Activated naive CD8-positive, alpha-beta T cell treated with anti-CD3 and anti-CD28 coated beads, Interleukin-2, amount 50 U/mL, for 24 hours (primary cell): Measurements from ENCODE around the gene C19orf81.

Experiments used
- ATAC-seq: fragments of 150-1000 bp; cut with Tn5 transposase; one replicate; pipeline ENCODE4 v1.10.0; 2021
- DNase-seq: peaks from one replicate; pipeline ENCODE4 v3.0.0; 2021
- H3K27ac Mint-ChIP-seq: one replicate; pipeline ENCODE4 v1.8.0; 2021; ENCODE audit warnings: mild to moderate bottlenecking, mixed read lengths
- H3K27me3 Mint-ChIP-seq: one replicate; pipeline ENCODE4 v1.8.0; 2021; ENCODE audit warnings: mixed read lengths
- H3K36me3 Mint-ChIP-seq: one replicate; pipeline ENCODE4 v1.8.0; 2021; ENCODE audit warnings: low read depth, mixed read lengths
- H3K4me1 Mint-ChIP-seq: one replicate; pipeline ENCODE4 v1.8.0; 2021; ENCODE audit warnings: mixed read lengths
- H3K4me3 Mint-ChIP-seq: one replicate; pipeline ENCODE4 v1.8.0; 2021; ENCODE audit warnings: mild to moderate bottlenecking, moderate library complexity, mixed read lengths
- H3K9me3 Mint-ChIP-seq: one replicate; pipeline ENCODE4 v1.8.0; 2021; ENCODE audit warnings: mixed read lengths

C19orf81 gene

DNA sequence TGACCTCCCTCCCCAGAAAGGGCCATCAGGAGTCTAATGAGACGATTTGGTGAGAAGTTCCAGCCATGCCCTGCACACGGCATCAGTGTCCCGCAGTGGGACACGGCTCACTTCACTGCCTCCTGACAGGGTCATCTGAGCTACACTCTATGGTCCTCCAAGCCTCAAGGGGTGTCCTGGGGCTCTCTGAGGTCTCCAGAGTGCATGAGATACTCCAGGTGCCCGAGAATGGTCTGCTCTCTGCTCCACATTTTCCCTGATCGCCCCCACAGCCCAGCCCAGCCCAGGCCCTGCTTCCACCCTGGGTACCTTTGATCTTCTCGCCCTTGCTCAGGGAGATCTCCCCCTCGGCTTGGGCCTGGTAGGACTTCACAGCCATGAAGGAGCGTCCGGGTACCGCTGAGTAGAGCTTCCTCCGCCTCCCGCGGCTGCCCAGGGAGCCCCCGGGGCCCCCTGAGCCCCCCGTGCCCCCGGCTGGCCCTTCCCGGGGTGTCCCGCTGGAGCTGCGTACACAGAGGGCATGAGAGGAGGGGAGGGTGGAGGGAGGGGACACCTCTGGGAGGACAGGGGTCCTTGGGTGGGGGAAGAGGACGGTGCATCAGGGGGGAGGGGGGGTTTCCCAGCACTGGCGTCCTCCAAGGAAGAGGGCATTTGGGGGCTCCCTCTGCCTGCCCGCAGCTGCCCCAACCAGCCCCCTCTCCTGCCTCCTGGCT lies 53.1 kb downstream of the C19orf81 start:
- Mint-ChIP-seq H3K27ac (no peak overlapping the region), H3K9me3 (no peaks in the 10 kb centered on the region), H3K4me3 (no peak overlapping the region), H3K4me1 (peaks cover 2% of the 10 kb centered on the region), H3K36me3 (no peaks in the 10 kb centered on the region), H3K27me3 (peaks cover 42% of the 10 kb centered on the region)
- no peak for ATAC-seq
- no peak for DNase-seq

DNA sequence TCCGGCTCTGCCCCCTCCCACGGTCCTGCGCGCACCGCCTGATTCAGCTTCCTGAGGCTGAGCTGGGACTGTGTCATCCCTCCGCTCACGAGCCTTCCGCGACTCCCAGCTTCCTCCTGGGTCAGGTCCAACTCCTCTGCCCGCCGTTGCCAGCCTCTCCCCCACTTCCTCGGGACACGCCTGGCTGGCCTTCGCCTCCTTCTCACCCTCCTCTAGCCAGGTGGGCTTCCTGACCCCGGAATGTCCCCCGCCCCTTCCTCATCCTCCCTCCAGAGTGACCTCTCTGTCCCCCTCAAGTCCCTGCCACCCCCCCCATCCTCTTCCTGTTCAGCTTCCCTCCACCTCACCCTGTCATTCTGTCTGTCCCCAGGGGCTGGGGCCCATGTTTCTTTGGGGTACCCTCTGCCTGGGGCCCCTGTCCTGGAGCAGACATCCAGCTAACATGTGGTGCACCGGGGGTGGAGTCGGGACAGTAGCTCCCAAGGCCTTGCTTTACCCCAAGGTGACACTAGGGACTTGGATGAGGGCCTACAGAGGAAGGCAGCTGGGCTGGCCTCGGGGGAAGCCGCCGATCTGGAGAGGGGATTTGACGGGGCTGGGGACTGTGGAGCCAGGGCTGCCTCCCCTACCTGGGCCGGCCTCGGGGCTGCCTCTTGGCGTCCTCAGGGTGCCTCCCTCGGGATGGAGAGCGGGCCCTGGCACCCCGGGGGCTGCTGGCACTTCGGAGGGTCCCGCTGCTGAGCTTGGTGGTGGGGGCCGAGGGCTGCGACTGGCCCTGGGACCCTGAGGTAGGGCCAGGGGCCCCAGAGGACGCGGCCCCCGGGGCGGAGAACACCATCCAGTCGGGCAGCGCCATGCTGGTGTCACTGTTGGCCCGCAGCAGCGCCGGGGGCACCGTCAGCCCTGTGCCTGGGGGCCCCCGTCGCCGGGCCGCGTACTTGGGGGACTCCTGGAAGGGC lies 53.9 kb downstream of the C19orf81 start:
- Mint-ChIP-seq H3K27ac (no peak overlapping the region), H3K9me3 (no peaks in the 10 kb centered on the region), H3K36me3 (no peaks in the 10 kb centered on the region), H3K27me3 (peaks cover 37% of the 10 kb centered on the region), H3K4me1 (peaks cover 2% of the 10 kb centered on the region), H3K4me3 (no peak overlapping the region)
- no peak for DNase-seq
- ATAC-seq: no peak

DNA sequence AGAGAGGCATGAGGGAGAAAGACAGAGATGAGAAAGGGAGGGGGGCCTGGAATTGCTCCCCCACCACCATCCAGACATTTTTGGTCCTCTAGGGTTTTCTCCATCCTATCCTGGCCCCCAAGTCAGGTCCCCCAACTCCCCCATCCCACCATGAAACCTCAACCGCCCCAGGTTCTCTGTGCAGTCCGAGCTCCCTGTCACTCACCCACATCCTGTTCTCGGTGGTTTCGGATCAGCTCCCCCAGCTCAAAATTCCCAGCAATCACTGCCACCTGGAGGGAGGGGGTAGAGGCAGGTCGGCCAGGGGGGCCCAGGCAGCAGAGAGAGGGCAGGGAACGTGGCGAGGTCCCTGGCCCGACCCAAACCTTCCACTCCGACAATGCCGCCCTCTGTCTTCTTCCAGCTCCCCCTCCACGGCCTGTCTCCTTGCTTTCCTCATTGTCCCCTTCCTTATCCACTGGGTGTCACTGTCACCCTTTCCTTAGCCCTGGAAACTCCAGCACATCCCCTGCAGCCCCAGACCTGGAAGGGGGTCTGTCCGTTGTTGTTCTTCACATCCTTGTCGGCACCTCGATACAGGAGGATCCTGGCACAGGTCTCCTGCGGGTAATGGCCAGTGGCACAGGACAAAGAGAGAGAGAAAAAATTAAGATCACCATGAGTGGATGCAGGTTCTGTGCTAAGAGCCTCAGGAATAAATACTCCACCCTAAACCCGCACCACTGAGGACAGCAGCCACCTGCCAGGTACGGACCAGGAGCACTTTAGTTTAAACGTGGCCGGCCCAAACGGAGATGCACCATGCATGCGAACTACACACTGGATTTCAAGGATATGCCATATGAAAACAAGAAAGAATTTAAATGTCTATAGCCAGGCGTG lies 54.9 kb downstream of the C19orf81 start:
- no peaks in the 10 kb centered on the region for H3K9me3 Mint-ChIP-seq
- ATAC-seq (no peak), DNase-seq (no peak)
- H3K4me1 Mint-ChIP-seq: peaks cover 2% of the 10 kb centered on the region
- no peaks in the 10 kb centered on the region for H3K36me3 Mint-ChIP-seq
- no peak overlapping the region for H3K4me3 Mint-ChIP-seq
- H3K27ac Mint-ChIP-seq: no peak overlapping the region
- peaks cover 33% of the 10 kb centered on the region for H3K27me3 Mint-ChIP-seq

DNA sequence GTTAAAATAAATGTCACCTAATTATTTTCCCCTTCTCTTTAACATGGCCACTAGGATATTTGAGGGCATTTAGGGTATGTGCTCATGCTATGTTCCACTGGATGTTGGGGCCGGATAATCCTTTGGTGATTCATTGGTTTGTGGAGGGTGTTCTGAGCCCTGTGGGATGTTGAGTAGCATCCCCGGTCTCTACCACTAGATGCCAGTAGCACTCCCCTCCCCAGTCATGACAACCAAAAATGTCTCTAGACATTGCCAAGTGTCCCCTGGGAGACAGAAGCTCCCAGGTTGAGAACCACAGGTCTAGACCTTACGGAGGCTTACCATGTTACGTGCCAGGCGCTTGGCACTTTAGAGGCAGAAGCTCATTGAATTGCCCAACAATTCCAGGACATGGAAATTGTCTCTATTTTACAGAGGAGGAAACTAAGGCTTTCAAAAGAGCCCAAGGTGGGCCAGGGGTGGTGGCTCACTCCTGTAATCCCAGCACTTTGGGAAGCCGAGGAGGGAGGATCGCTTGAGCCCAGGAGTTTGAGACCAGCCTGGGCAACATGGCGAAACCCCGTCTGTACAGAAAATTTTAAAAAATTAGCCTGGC lies 56.3 kb downstream of the C19orf81 start:
- ATAC-seq: peak; percentile 81
- H3K4me3 Mint-ChIP-seq: no peak overlapping the region
- peaks cover 27% of the 10 kb centered on the region for H3K27me3 Mint-ChIP-seq
- no peaks in the 10 kb centered on the region for H3K9me3 Mint-ChIP-seq
- peak; percentile 44 for DNase-seq
- H3K27ac Mint-ChIP-seq: no peak overlapping the region
- H3K4me1 Mint-ChIP-seq: peaks cover 2% of the 10 kb centered on the region
- no peaks in the 10 kb centered on the region for H3K36me3 Mint-ChIP-seq

DNA sequence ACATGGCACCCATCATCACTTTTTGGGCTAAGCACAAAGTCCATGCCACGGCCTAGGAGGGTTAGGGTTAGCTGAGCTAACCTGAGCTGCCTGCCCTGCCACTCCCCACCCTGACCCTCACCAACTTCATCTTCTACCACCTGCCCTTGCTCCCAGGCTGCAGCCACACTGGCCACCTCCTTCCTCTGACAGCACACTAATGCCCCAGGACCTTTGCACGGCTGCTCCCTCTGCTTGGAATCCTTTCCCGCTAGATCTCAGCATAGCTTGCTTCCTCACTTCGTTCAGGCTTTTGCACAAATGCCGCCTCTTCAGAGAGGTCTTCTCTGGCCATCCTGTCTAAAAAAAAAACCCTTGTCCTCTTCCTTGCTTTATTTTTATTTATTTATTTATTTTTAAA lies 57.1 kb downstream of the C19orf81 start:
- no peak for DNase-seq
- peaks cover 25% of the 10 kb centered on the region for H3K27me3 Mint-ChIP-seq
- H3K4me3 Mint-ChIP-seq: no peak overlapping the region
- peaks cover 2% of the 10 kb centered on the region for H3K4me1 Mint-ChIP-seq
- H3K27ac Mint-ChIP-seq: no peak overlapping the region
- ATAC-seq: no peak
- H3K9me3 Mint-ChIP-seq: no peaks in the 10 kb centered on the region
- H3K36me3 Mint-ChIP-seq: no peaks in the 10 kb centered on the region

DNA sequence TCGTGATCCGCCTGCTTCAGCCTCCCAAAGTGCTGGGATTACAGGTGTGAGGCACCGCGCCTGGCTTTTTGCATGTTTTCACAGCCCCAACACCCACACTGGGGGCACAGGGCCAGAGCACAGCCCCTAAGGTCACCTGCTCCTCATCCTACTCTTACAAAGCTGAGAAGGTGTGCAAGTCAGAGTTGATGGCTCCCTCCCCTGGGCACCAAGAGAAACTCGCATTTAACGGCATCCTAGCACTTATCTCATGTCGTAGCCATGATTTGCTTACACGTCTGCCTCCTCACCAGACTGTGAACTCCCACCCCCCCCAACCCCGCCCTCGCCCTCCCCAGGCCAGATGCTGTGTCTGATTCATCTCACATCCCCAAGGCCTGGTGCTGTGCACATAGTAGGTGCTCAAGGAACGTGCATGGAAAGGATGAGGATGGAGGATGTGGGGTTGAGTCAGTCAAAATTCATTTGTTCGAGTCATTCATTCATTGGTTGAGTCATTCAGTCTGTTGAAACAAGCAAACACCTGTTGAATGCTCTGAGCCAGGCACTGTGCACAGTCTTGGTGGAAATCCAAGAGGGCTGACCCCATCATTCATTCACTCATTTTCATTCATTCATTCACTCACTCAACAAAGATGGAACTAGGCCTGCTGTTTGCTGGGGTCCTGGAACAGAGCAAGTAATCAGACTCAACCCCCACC lies 59.1 kb downstream of the C19orf81 start:
- no peak overlapping the region for H3K4me3 Mint-ChIP-seq
- H3K27ac Mint-ChIP-seq: no peak overlapping the region
- H3K27me3 Mint-ChIP-seq: peaks cover 20% of the 10 kb centered on the region
- H3K4me1 Mint-ChIP-seq: peaks cover 13% of the 10 kb centered on the region
- H3K36me3 Mint-ChIP-seq: no peaks in the 10 kb centered on the region
- no peak for DNase-seq
- H3K9me3 Mint-ChIP-seq: no peaks in the 10 kb centered on the region
- ATAC-seq: no peak
